ENCODE results near the gene CHP1. TPM values are rescaled to one million over a fixed set of nuclear protein-coding genes. Genes with fewer than 3 reads are reported as not detected.

Gene CHP1
- 52.5 to 66.2 TPM (median 62.7 TPM) in 5 replicates for total RNA-seq (2022; extraction: Qiagen RNA extraction; ENCODE audit: low read depth)

DNA sequence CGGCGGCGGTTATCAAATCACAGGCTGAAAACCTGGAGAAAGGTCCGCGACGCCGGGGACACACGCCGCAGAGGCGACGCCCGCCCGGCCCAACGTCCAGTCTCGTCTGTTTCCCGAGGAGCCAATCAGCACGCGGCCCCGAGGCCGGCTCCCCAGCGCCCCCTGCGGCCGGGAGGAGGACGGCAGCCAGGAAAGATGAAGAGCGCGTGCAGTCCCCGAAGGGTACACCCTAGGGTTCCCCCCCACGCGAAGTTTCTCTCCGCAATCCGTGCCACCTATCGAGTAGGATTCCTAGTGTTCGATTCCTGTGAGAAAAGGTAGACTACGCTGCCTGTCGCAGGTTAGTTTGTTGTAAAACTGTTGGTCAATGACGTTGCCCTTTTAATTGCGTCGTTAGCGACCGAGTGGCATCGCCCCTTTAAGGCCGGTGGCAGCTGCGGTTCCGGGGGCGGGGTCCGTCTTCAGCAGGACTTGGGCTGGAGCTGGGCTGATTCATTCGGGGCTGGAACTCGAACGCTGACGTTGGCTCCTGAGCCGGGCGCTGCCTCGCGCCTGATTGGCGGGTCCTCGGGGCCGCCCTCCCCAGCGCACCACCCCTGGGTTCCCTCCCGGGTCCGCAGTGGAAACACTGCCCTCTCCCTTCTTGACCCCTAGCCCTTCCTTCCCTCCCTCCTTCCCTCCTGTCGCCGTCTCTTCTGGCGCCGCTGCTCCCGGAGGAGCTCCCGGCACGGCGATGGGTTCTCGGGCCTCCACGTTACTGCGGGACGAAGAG lies at the start of gene CHP1, which contains the start of gene EXD1:
Gene CHP1, plus strand, starts transcription at position 619 of the 772 bp plus-strand sequence. Its CDS starts 115 bp downstream, at position 734.
Gene EXD1, minus strand, starts transcription at position 108 of the 772 bp plus-strand sequence. CDS start 4,182 bp downstream, outside the sequence.

Other genes with a start within 250 kb of the CHP1 start
- 12.7 to 14.4 TPM (median 13.7 TPM) in 5 replicates for gene INO80, start 115.0 kb upstream of the CHP1 start, total RNA-seq (2022; extraction: Qiagen RNA extraction; ENCODE audit: low read depth)
- 0.07 TPM in 1 of 5 replicates, not detected in the others for gene EXD1, start 511 bp upstream of the CHP1 start, total RNA-seq (2022; extraction: Qiagen RNA extraction; ENCODE audit: low read depth)
- 13.9 to 15.3 TPM (median 14.6 TPM) in 5 replicates for gene OIP5, start 101.3 kb downstream of the CHP1 start, total RNA-seq (2022; extraction: Qiagen RNA extraction; ENCODE audit: low read depth)
- 66.7 to 83.9 TPM (median 78.4 TPM) in 5 replicates for gene NUSAP1, start 101.6 kb downstream of the CHP1 start, total RNA-seq (2022; extraction: Qiagen RNA extraction; ENCODE audit: low read depth)
- 11.5 to 14.1 TPM (median 13.0 TPM) in 5 replicates for gene NDUFAF1, start 171.2 kb downstream of the CHP1 start, total RNA-seq (2022; extraction: Qiagen RNA extraction; ENCODE audit: low read depth)
- 19.1 to 26.4 TPM (median 21.6 TPM) in 5 replicates for gene RTF1, start 185.8 kb downstream of the CHP1 start, total RNA-seq (2022; extraction: Qiagen RNA extraction; ENCODE audit: low read depth)

All from A549 treated with DMSO at 1 μM for 4 hours (cell line).